IMR-90 (cell line): Measurements from ENCODE around the gene ZNF800. TPM values are rescaled to one million over a fixed set of nuclear protein-coding genes. Genes with fewer than 3 reads are reported as not detected.

Source experiments
- ATAC-seq: fragments of 200-7000 bp; cut with Tn5 transposase; 2 replicates; pipeline ENCODE4 v1.9.1; 2020; ENCODE audit warnings: low read depth, mild to moderate bottlenecking, moderate library complexity
- BruUV-seq: library from RNA; stranded (reverse); fragments of 400-500 nt; replicated peaks from 2 replicates; lab custom pipeline; 2021; lab: Mats Ljungman, UMichigan
- CTCF ChIA-PET: fragments of 300-600 bp; formaldehyde crosslinking; extraction: SDS; loops from one replicate; lab custom pipeline; 2021; ENCODE audit warnings: antibody characterized with exemption; lab: Yijun Ruan, JAX
- POLR2A ChIA-PET: fragments of 300-600 bp; sonication (Branson Sonifier 250); formaldehyde crosslinking; loops from one replicate; lab custom pipeline; 2022; ENCODE audit warnings: antibody characterized with exemption; ENCODE audit not compliant: unreplicated experiment; lab: Charles Lee
- DNase-seq: peaks from one replicate; pipeline ENCODE4 v3.0.0; 2013
- H2AFZ ChIP-seq: replicated peaks from 2 replicates; pipeline ENCODE3; 2013; ENCODE audit warnings: low read length, mild to moderate bottlenecking; ENCODE audit not compliant: poor library complexity
- H2AK5ac ChIP-seq: 2 replicates; pipeline ENCODE4 v1.6.1; 2013; ENCODE audit warnings: low read depth, low read length, inconsistent platforms
- H2AK9ac ChIP-seq: replicated peaks from 2 replicates; pipeline ENCODE3; 2013; ENCODE audit warnings: mild to moderate bottlenecking, low read depth, low read length, moderate library complexity; ENCODE audit not compliant: poor library complexity
- H2BK120ac ChIP-seq: 2 replicates; pipeline ENCODE4 v1.6.1; 2013; ENCODE audit warnings: low read depth, low read length, inconsistent platforms
- H2BK15ac ChIP-seq: 3 replicates; pipeline ENCODE4 v1.6.1; 2013; ENCODE audit warnings: low read depth, low read length, inconsistent platforms
- H2BK20ac ChIP-seq: 2 replicates; pipeline ENCODE4 v1.6.1; 2013; ENCODE audit warnings: low read depth, mild to moderate bottlenecking, inconsistent platforms, low read length, moderate library complexity
- H2BK5ac ChIP-seq: 2 replicates; pipeline ENCODE4 v1.6.1; 2013; ENCODE audit warnings: mild to moderate bottlenecking, low read depth, low read length, inconsistent platforms; ENCODE audit not compliant: poor library complexity, severe bottlenecking
- H3K14ac ChIP-seq: replicated peaks from 2 replicates; pipeline ENCODE4 v1.6.1; 2013; ENCODE audit warnings: low read depth, low read length, inconsistent platforms
- H3K18ac ChIP-seq: 2 replicates; pipeline ENCODE4 v1.6.1; 2013; ENCODE audit warnings: low read depth, low read length, control low read depth
- H3K23ac ChIP-seq: 2 replicates; pipeline ENCODE4 v1.6.1; 2013; ENCODE audit warnings: low read depth, low read length, inconsistent platforms
- H3K27ac ChIP-seq: 2 replicates; pipeline ENCODE4 v1.5.1; 2013; ENCODE audit warnings: mild to moderate bottlenecking, control low read depth, low read length; ENCODE audit not compliant: insufficient read depth
- H3K27me3 ChIP-seq: 2 replicates; pipeline ENCODE4 v1.6.1; 2013; ENCODE audit warnings: low read length; ENCODE audit not compliant: control insufficient read depth, insufficient read depth
- H3K36me3 ChIP-seq: 2 replicates; pipeline ENCODE4 v1.6.1; 2013; ENCODE audit warnings: low read length, mixed read lengths; ENCODE audit not compliant: control insufficient read depth, insufficient read depth
- H3K4ac ChIP-seq: 2 replicates; pipeline ENCODE4 v1.6.1; 2013; ENCODE audit warnings: low read depth, low read length, inconsistent platforms
- H3K4me1 ChIP-seq: 2 replicates; pipeline ENCODE4 v1.6.1; 2013; ENCODE audit warnings: low read length, mixed read lengths; ENCODE audit not compliant: control insufficient read depth, insufficient read depth
- H3K4me2 ChIP-seq: 2 replicates; pipeline ENCODE4 v1.6.1; 2013; ENCODE audit warnings: low read depth, mild to moderate bottlenecking, control low read depth, low read length, moderate library complexity
- H3K4me3 ChIP-seq: 2 replicates; pipeline ENCODE4 v1.5.1; 2013; ENCODE audit warnings: low read depth, mild to moderate bottlenecking, control low read depth, low read length, moderate library complexity; ENCODE audit not compliant: insufficient read depth
- H3K56ac ChIP-seq: 2 replicates; pipeline ENCODE4 v1.6.1; 2013; ENCODE audit warnings: low read length, inconsistent platforms; ENCODE audit not compliant: insufficient read depth; ENCODE audit errors: extremely low read depth
- H3K79me1 ChIP-seq, 2 experiments: 2 replicates each; pipeline ENCODE4 v1.6.1; 2013; ENCODE audit warnings: low read length in 2 of 2, inconsistent platforms in 1 of 2, low read depth in 1 of 2
- H3K9ac ChIP-seq: 2 replicates; pipeline ENCODE4 v1.6.1; 2013; ENCODE audit warnings: low read depth, low read length, control low read depth
- H3K9me1 ChIP-seq: 2 replicates; pipeline ENCODE4 v1.6.1; 2013; ENCODE audit warnings: low read length, inconsistent platforms; ENCODE audit not compliant: insufficient read depth
- H3K9me3 ChIP-seq: 2 replicates; pipeline ENCODE4 v1.6.1; 2013; ENCODE audit warnings: low read length; ENCODE audit not compliant: control insufficient read depth, insufficient read depth
- H4K20me1 ChIP-seq: 2 replicates; pipeline ENCODE4 v1.6.1; 2013; ENCODE audit warnings: low read length, inconsistent platforms; ENCODE audit not compliant: insufficient read depth
- H4K5ac ChIP-seq: 2 replicates; pipeline ENCODE4 v1.6.1; 2013; ENCODE audit warnings: mild to moderate bottlenecking, low read depth, low read length, control low read depth
- H4K8ac ChIP-seq, 2 experiments: 2 replicates each; pipeline ENCODE4 v1.6.1; 2013; ENCODE audit warnings: low read depth in 2 of 2, low read length in 2 of 2, control low read depth in 1 of 2, inconsistent platforms in 1 of 2
- H4K91ac ChIP-seq: 2 replicates; pipeline ENCODE4 v1.6.1; 2013; ENCODE audit warnings: low read depth, low read length, inconsistent platforms; ENCODE audit not compliant: insufficient read depth
- BHLHE40 ChIP-seq: fragments of 150-350 bp; IDR thresholded peaks from 2 replicates; pipeline ENCODE4 v1.6.1; 2016; ENCODE audit warnings: mild to moderate bottlenecking, low read depth, low read length
- CEBPB ChIP-seq: IDR thresholded peaks from 2 replicates; pipeline ENCODE4 v1.6.1; 2012; ENCODE audit warnings: low read depth, low read length, improper control_type of control experiment
- CHD1 ChIP-seq: IDR thresholded peaks from 2 replicates; pipeline ENCODE4 v1.6.1; 2012; ENCODE audit warnings: low read depth, low read length, improper control_type of control experiment
- FOS ChIP-seq: fragments of 150-350 bp; IDR thresholded peaks from 2 replicates; pipeline ENCODE4 v1.6.1; 2016; ENCODE audit warnings: low read depth, low read length
- MAFK ChIP-seq: IDR thresholded peaks from 2 replicates; pipeline ENCODE4 v1.6.1; 2012; ENCODE audit warnings: low read depth, low read length, improper control_type of control experiment
- MAZ ChIP-seq: IDR thresholded peaks from 2 replicates; pipeline ENCODE4 v1.6.1; 2012; ENCODE audit warnings: low read depth, mild to moderate bottlenecking, low read length, improper control_type of control experiment, moderate library complexity, borderline replicate concordance
- MXI1 ChIP-seq: IDR thresholded peaks from 2 replicates; pipeline ENCODE4 v1.6.1; 2012; ENCODE audit warnings: low read depth, mild to moderate bottlenecking, low read length, moderate library complexity, borderline replicate concordance
- NFE2L2 ChIP-seq: fragments of 150-350 bp; IDR thresholded peaks from 2 replicates; pipeline ENCODE4 v1.6.1; 2016; ENCODE audit warnings: low read depth, mild to moderate bottlenecking, low read length
- POLR2A ChIP-seq: IDR thresholded peaks from 2 replicates; pipeline ENCODE4 v1.6.1; 2012; ENCODE audit warnings: mild to moderate bottlenecking, low read depth, low read length
- RAD21 ChIP-seq: IDR thresholded peaks from 2 replicates; pipeline ENCODE4 v1.6.1; 2012; ENCODE audit warnings: low read length, improper control_type of control experiment
- RCOR1 ChIP-seq: IDR thresholded peaks from 2 replicates; pipeline ENCODE4 v1.6.1; 2012; ENCODE audit warnings: mild to moderate bottlenecking, low read length, improper control_type of control experiment; ENCODE audit not compliant: insufficient replicate concordance
- RFX5 ChIP-seq: IDR thresholded peaks from 2 replicates; pipeline ENCODE4 v1.8.0; 2012; ENCODE audit warnings: low read depth, mild to moderate bottlenecking, low read length, moderate library complexity
- SMC3 ChIP-seq: fragments of 150-350 bp; IDR thresholded peaks from 2 replicates; pipeline ENCODE4 v1.6.1; 2016; ENCODE audit warnings: low read depth, mild to moderate bottlenecking, antibody characterized with exemption, low read length, moderate library complexity
- WGBS, 2 experiments: methylation state at CpG; one replicate each; pipeline versions ENCODE4 v1.1.5 to v1.1.7; 2013; ENCODE audit warnings: missing lambda C conversion rate in 2 of 2; ENCODE audit not compliant: insufficient read length in 1 of 2; ENCODE audit errors: extremely low coverage in 2 of 2; 5-methylcytosine and 5-hydroxymethylcytosine counted together
- dilution Hi-C: fragments of 300-500 bp; cut with HindIII; formaldehyde crosslinking; loops from one replicate; pipeline ENCODE4 v1.14.3; 2018; ENCODE audit warnings: low sequenced_read_pairs; ENCODE audit not compliant: unreplicated experiment
- in situ Hi-C: fragments of 300-500 bp; cut with MboI; formaldehyde crosslinking; loops from 3 replicates; pipeline ENCODE4 v1.14.3; 2019; ENCODE audit warnings: low sequenced_read_pairs, inconsistent platforms, mixed read lengths
- intact Hi-C: fragments of 100-400 bp; cut with micrococcal nuclease; formaldehyde crosslinking; loops from 2 replicates; pipeline ENCODE4 v1.10.0; 2022
- polyA plus RNA-seq, 3 experiments: library from polyadenylated mRNA; depleted of rRNA; stranded (reverse); fragments of >200 nt; gene quantifications; 2 replicates each; pipeline ENCODE4 v1.2.3, GENCODE V29; 2012; ENCODE audit warnings: low replicate concordance in 1 of 3
- total RNA-seq: library from RNA; depleted of rRNA; stranded (reverse); fragments of >200 nt; gene quantifications from 2 replicates; pipeline ENCODE4 v1.2.3, GENCODE V29; 2012
- TF ChIP-seq, protein P1 (sequence below): fragments of 150-350 bp; IDR thresholded peaks from 2 replicates; pipeline ENCODE4 v1.6.1; 2016; ENCODE audit warnings: low read depth, mild to moderate bottlenecking, low read length, moderate library complexity, borderline replicate concordance
- TF ChIP-seq, protein P2 (sequence below): conservative IDR thresholded peaks from 2 replicates; pipeline ENCODE4 v1.5.1; 2012; ENCODE audit warnings: mild to moderate bottlenecking, low read depth, low read length, improper control_type of control experiment
- TF ChIP-seq, protein P3 (sequence below): fragments of 150-350 bp; IDR thresholded peaks from 2 replicates; pipeline ENCODE4 v1.6.1; 2017; ENCODE audit warnings: mild to moderate bottlenecking, antibody characterized with exemption, low read length, low read depth

Gene ZNF800
- total and polyA plus RNA-seq, 2 of the 4 experiments (the other 2 are of a cell fraction): 6.9 to 13.1 TPM

DNA sequence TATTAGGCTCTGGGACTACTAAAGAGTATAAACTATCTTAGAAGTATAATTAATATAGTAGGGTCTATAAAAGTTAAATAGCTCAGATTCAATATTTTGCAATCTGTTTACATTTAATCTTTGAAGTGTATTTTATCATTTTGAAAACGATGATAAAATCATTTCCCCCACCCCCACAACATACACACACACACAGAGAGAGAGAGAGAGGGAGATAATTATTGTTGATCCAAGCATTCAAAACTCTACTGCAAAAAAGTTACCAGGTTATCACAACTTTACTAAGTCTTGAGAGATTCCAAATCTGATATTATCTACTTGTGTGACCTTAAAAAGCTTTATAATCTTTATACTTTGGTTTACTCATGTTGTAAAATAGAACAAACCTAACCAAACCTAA, 14.0 kb downstream of the ZNF800 start:
- no peak overlapping the region for H2BK15ac ChIP-seq
- no peak overlapping the region for H2BK20ac ChIP-seq
- no peak overlapping the region for H3K9ac ChIP-seq
- H3K14ac ChIP-seq: no peak overlapping the region
- no peak overlapping the region for H3K56ac ChIP-seq
- H3K4me1 ChIP-seq: no peaks in the 10 kb centered on the region
- ChIA-PET POLR2A (interaction anchor here (0.6 to 0.7 kb wide), 2 partner anchors 13 to 39 kb away, joined by 3 to 4 read pairs; no protein-coding TSS in a partner anchor), CTCF (no interaction called here)
- BruUV-seq: no TSS peak
- WGBS, 2 experiments: no CpG with 5 or more reads among the region's 1 CpG
- no peak overlapping the region for H2AK9ac ChIP-seq
- no peak overlapping the region for H3K27ac ChIP-seq
- H3K36me3 ChIP-seq: peaks cover 10% of the 10 kb centered on the region
- DNase-seq (no peak), ATAC-seq (no peak)
- intact Hi-C loops (loop anchor here (10.0 kb wide), 1 partner anchor 836 kb away; no protein-coding TSS in a partner anchor), in situ Hi-C loops (no loop called here), dilution Hi-C loops (no loop called here)
- H4K91ac ChIP-seq: no peak overlapping the region
- H4K5ac ChIP-seq: no peak overlapping the region
- no peak overlapping the region for H4K8ac ChIP-seq
- no peak overlapping the region for H3K18ac ChIP-seq
- no peaks in the 10 kb centered on the region for H3K27me3 ChIP-seq
- H3K4ac ChIP-seq: no peak overlapping the region
- H2BK120ac ChIP-seq: no peak overlapping the region
- H4K20me1 ChIP-seq: peaks cover 3% of the 10 kb centered on the region; the same call in 1 of the 2 replicates
- no peak overlapping the region for H3K4me3 ChIP-seq
- H3K23ac ChIP-seq: no peak overlapping the region
- no peaks in the 10 kb centered on the region for H3K9me3 ChIP-seq
- no peak overlapping the region for H3K4me2 ChIP-seq
- H3K9me1 ChIP-seq: no peaks in the 10 kb centered on the region
- H3K79me1 ChIP-seq: peaks cover 9 to 13% of the 10 kb centered on the region in 2 experiments
- no peak overlapping the region for H2BK5ac ChIP-seq
- no peak overlapping the region for H2AK5ac ChIP-seq
- no peak overlapping the region for H2AFZ ChIP-seq
- TF ChIP-seq MAZ (no peak), RAD21 (no peak), NFE2L2 (no peak), BHLHE40 (no peak), MXI1 (no peak), RCOR1 (no peak), POLR2A (no peak), SMC3 (no peak), MAFK (no peak), FOS (no peak), CEBPB (no peak), CHD1 (no peak), RFX5 (no peak)
- TF ChIP-seq, protein P1, sequence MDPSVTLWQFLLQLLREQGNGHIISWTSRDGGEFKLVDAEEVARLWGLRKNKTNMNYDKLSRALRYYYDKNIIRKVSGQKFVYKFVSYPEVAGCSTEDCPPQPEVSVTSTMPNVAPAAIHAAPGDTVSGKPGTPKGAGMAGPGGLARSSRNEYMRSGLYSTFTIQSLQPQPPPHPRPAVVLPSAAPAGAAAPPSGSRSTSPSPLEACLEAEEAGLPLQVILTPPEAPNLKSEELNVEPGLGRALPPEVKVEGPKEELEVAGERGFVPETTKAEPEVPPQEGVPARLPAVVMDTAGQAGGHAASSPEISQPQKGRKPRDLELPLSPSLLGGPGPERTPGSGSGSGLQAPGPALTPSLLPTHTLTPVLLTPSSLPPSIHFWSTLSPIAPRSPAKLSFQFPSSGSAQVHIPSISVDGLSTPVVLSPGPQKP: no peak
- TF ChIP-seq, protein P2, sequence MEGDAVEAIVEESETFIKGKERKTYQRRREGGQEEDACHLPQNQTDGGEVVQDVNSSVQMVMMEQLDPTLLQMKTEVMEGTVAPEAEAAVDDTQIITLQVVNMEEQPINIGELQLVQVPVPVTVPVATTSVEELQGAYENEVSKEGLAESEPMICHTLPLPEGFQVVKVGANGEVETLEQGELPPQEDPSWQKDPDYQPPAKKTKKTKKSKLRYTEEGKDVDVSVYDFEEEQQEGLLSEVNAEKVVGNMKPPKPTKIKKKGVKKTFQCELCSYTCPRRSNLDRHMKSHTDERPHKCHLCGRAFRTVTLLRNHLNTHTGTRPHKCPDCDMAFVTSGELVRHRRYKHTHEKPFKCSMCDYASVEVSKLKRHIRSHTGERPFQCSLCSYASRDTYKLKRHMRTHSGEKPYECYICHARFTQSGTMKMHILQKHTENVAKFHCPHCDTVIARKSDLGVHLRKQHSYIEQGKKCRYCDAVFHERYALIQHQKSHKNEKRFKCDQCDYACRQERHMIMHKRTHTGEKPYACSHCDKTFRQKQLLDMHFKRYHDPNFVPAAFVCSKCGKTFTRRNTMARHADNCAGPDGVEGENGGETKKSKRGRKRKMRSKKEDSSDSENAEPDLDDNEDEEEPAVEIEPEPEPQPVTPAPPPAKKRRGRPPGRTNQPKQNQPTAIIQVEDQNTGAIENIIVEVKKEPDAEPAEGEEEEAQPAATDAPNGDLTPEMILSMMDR: no peak
- TF ChIP-seq, protein P3, sequence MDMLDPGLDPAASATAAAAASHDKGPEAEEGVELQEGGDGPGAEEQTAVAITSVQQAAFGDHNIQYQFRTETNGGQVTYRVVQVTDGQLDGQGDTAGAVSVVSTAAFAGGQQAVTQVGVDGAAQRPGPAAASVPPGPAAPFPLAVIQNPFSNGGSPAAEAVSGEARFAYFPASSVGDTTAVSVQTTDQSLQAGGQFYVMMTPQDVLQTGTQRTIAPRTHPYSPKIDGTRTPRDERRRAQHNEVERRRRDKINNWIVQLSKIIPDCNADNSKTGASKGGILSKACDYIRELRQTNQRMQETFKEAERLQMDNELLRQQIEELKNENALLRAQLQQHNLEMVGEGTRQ: no peak
